Measurements from ENCODE around the gene PLAA. TPM values are rescaled to one million over a fixed set of nuclear protein-coding genes. Genes with fewer than 3 reads are reported as not detected.
"Not testable (repeated sequence)": the region's sequence is repeated elsewhere in the genome, so short reads cannot be mapped to it uniquely, and the experiment has no call there.

The PLAA gene
- total RNA-seq, 1 donor: 41.0 TPM

DNA sequence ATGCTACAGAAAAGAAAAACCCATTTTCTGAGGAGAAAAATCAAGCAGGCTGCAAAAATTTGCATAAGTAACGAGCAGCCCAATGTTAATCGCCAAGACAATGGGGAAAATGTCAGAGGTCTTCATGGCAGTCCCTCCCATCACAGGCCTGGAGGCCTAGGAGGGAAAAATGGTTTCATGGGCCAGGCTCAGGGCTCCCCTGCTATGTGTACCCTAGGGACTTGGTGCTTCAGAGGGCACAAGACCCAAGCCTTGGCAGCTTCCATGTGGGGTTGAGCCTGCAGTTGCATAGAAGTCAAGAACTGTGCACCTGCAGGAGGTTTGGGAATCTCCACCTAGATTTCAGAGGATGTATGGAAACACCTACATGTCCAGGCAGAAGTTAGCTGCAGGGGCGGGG is 64.9 kb downstream of the PLAA start:
- TF ChIP-seq, protein P1, sequence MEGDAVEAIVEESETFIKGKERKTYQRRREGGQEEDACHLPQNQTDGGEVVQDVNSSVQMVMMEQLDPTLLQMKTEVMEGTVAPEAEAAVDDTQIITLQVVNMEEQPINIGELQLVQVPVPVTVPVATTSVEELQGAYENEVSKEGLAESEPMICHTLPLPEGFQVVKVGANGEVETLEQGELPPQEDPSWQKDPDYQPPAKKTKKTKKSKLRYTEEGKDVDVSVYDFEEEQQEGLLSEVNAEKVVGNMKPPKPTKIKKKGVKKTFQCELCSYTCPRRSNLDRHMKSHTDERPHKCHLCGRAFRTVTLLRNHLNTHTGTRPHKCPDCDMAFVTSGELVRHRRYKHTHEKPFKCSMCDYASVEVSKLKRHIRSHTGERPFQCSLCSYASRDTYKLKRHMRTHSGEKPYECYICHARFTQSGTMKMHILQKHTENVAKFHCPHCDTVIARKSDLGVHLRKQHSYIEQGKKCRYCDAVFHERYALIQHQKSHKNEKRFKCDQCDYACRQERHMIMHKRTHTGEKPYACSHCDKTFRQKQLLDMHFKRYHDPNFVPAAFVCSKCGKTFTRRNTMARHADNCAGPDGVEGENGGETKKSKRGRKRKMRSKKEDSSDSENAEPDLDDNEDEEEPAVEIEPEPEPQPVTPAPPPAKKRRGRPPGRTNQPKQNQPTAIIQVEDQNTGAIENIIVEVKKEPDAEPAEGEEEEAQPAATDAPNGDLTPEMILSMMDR (IDR thresholded peaks at IDR 0.05; ENCODE audit: insufficient read depth, low read depth, low read length): no peak
- H3K4me3 ChIP-seq (ENCODE audit: low read depth, low read length): no peak overlapping the region
- no peak for DNase-seq (ENCODE audit: low read depth)

DNA sequence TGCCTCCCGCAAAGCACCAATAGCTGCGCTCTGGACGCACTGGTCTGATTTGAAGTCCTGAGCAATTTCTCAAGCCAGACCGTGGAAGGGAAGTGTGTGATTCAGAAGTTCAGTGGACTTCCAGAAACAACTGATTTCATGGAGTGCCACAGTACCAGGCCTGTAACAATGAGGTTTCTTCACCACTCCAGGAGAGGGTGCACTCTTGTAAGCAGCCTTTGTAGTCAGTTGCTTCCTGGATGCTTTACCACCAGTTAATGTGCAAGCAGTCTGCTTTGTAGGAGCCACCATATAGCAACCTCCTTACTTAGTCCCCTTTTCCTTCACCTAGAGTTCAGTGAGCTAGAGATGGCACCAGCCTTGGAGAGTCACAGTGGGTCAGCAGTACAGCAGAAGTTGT is 66.8 kb downstream of the PLAA start:
- TF ChIP-seq, protein P1 (IDR thresholded peaks at IDR 0.05; ENCODE audit: insufficient read depth, low read depth, low read length): no peak
- DNase-seq (ENCODE audit: low read depth): no peak
- no peak overlapping the region for H3K4me3 ChIP-seq (ENCODE audit: low read depth, low read length)

DNA sequence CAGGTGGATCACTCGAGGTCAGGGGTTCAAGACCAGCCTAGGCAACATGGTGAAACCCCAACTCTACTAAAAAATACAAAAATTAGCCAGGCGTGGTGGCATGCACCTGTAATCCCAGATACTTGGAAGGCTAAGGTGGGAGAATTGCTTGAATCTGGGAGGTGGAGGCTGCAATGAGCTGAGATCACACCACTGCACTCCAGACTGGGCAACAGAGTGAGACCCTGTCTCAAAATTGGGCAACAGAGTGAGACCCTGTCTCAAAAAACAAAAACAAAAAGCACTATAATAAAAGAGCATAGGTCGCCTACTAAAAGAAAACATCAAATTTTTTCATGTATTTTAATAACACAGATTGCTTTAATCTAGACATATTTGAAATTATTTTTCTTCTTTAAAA is 71.9 kb downstream of the PLAA start:
- not testable (repeated sequence) for DNase-seq (ENCODE audit: low read depth); H3K4me3 ChIP-seq (ENCODE audit: low read depth, low read length)

DNA sequence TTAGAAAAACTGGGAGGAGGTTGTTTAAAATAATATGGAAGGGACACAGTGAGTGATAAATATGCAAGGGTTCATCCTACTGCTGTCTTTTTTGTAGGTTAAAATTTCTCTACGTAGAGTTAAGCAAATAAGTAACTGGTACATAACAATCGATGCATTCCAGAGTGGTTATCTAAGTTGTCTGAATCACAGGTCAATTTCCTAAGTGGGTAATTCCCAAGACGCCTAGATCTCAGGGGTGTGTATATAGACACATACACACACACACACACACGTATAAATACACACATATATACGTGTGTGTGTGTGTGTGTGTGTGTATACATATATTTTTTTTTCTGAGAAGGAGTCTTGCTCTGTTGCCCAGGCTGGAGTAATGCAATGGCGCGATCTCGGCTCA is 76.8 kb downstream of the PLAA start:
- TF ChIP-seq, protein P1 (IDR thresholded peaks at IDR 0.05; ENCODE audit: insufficient read depth, low read depth, low read length): no peak
- H3K4me3 ChIP-seq (ENCODE audit: low read depth, low read length): no peak overlapping the region
- no peak for DNase-seq (ENCODE audit: low read depth)

DNA sequence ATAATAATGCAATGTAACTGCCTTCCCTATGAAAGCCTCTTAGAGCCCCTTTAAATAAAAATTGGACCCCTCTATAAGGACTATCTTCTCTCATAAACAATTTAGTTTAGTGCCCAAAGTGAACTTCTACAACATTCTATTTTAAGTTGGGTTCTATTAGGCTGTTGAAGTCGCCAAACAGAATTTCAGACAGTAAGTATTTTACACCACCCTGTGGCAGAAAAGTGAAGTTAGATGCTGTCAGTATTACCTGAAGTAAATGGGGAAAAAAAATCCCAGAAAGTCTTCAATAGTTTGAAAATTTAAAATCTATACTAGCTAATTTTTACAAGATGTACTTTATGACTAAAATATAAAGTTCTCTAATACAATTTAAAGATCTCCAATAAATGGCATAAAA is 84.0 kb downstream of the PLAA start:
- TF ChIP-seq, protein P1 (IDR thresholded peaks at IDR 0.05; ENCODE audit: insufficient read depth, low read depth, low read length): peak; percentile 48
- no peak overlapping the region for H3K4me3 ChIP-seq (ENCODE audit: low read depth, low read length)
- DNase-seq (ENCODE audit: low read depth): peak; percentile 15

DNA sequence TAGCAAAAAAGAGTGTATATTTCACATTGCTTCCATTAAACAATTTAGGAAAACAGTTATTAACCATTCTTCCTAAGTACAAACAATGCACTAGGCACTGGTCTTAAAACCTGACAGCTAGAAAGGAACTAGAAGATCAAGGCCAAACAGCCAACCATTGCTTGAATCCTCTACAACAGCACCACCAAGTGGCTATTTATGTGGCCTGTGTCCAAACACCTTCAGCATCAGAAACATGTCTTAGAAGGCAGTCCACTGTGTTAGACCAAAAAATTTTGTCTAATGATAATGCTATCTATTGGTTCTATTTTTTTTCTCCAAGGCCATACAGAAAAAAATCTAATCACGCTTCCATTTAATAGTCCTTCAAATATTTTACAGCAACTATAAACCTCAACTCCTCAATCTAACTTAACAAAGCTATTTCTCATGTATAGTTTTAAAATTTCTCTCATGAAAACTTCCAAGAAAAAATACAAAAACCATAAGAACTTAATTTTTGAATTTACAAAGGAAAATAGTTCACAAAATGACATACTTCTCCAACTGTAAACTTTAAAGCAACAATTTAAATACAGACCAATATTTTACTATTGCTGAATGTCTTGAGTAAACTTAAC is 90.5 kb downstream of the PLAA start:
- no peak overlapping the region for H3K4me3 ChIP-seq (ENCODE audit: low read depth, low read length)
- TF ChIP-seq, protein P1 (IDR thresholded peaks at IDR 0.05; ENCODE audit: insufficient read depth, low read depth, low read length): peak; percentile 65
- peak; percentile 66 for DNase-seq (ENCODE audit: low read depth)

Small RNA genes lying within 50 kb of the gene (small RNA-seq; reads per million reads assigned to genes)
- gene RN7SL100P: not detected

Other genes starting within 250 kb of the PLAA start
- gene CAAP1, start 54.4 kb downstream of the PLAA start, total RNA-seq: 17.4 and 29.4 TPM in 2 replicates
- gene IFT74, start 9.2 kb upstream of the PLAA start, total RNA-seq: 11.9 and 15.5 TPM in 2 replicates
- not detected in 2 replicates for gene LRRC19, start 58.4 kb upstream of the PLAA start, total RNA-seq
- 12.5 and 25.8 TPM in 2 replicates for gene TEK, start 162.0 kb upstream of the PLAA start, total RNA-seq